ENCODE measurements around the gene CYP19A1. TPM values are rescaled to one million over a fixed set of nuclear protein-coding genes. Genes with fewer than 3 reads are reported as not detected.

CYP19A1 gene
- total and polyA plus RNA-seq, 9 of the 15 experiments (the other 6 are each of a cell fraction or from before 2014, with no cell fraction given): 0.16 to 0.63 (median 0.47) TPM; not detected in 3

- in situ Hi-C loops (cut with MboI): no loop called here
- Histone ChIP-seq H3K9me1 (ENCODE audit: control insufficient read depth, insufficient read depth, low read length) (no peaks in the 10 kb centered on the region), H3K4me3 (no peak overlapping the region), H3K9ac (ENCODE audit: insufficient read depth in 1 of 2, low read depth in 2 of 2, low read length in 2 of 2) (no peak overlapping the region), H3K4me1 (replicated peaks in 1 of 2; ENCODE audit: control insufficient read depth in 2 of 2, insufficient read depth in 2 of 2, low read length in 2 of 2) (no peaks in the 10 kb centered on the region), H4K20me1 (replicated peaks; ENCODE audit: control insufficient read depth, insufficient read depth, low read length) (peaks cover 3% of the 10 kb centered on the region; the same call in 1 of the 2 replicates), H3K79me2 (ENCODE audit: control insufficient read depth, insufficient read depth, low read length) (no peaks in the 10 kb centered on the region), H3K27ac (ENCODE audit: extremely low read depth, low read depth, low read length) (no peak overlapping the region), H3K9me3 (replicated peaks; ENCODE audit: control insufficient read depth, insufficient read depth, low read depth, low read length) (no peaks in the 10 kb centered on the region), H3K27me3 (ENCODE audit: control insufficient read depth in 2 of 2, insufficient read depth in 2 of 2, low read length in 2 of 2) (peaks cover 11 to 23% of the 10 kb centered on the region in 2 experiments; a peak in 4 of 5 replicates), H2AFZ (ENCODE audit: low read depth, low read length) (no peak overlapping the region), H3K4me2 (ENCODE audit: insufficient read depth, low read length) (no peak overlapping the region), H3K36me3 (ENCODE audit: control insufficient read depth, insufficient read depth, low read length) (no peaks in the 10 kb centered on the region)
- TF ChIP-seq MCM3 (IDR thresholded peaks at IDR 0.05): no peak
- TF ChIP-seq CBX3 (IDR thresholded peaks at IDR 0.05; ENCODE audit: borderline replicate concordance in 1 of 2, low read length in 2 of 2): no peak
- TF ChIP-seq ZNF23 (CRISPR knock-in tag; IDR thresholded peaks at IDR 0.05): no peak
- no peak for TF ChIP-seq BRF2 (IDR thresholded peaks at IDR 0.05; ENCODE audit: borderline replicate concordance, insufficient read depth, insufficient read length)
- no peak for TF ChIP-seq CEBPG (CRISPR knock-in tag; IDR thresholded peaks at IDR 0.05)
- peak in 1 of 2 experiments; percentile 57; a peak in 2 of 4 replicates for TF ChIP-seq CEBPG (tag; conservative IDR thresholded peaks at IDR 0.05 in 1 of 2, IDR thresholded peaks at IDR 0.05 in 1 of 2)
- no peak for TF ChIP-seq SMARCB1 (IDR thresholded peaks at IDR 0.05; ENCODE audit: insufficient read length, low read depth)
- peak in 1 of 2 experiments; percentile 85; a peak in 2 of 4 replicates for TF ChIP-seq FOXA3 (CRISPR knock-in tag; conservative IDR thresholded peaks at IDR 0.05 in 1 of 2, IDR thresholded peaks at IDR 0.05 in 1 of 2)
- no peak for TF ChIP-seq ZNF384 (IDR thresholded peaks at IDR 0.05; ENCODE audit: low read depth, low read length)
- no peak for TF ChIP-seq ZBTB17 (CRISPR knock-in tag; IDR thresholded peaks at IDR 0.05)
- TF ChIP-seq NFRKB (IDR thresholded peaks at IDR 0.05; ENCODE audit: low read depth): no peak
- TF ChIP-seq POLR3G (IDR thresholded peaks at IDR 0.05; ENCODE audit: extremely low read depth, insufficient read length, insufficient replicate concordance): no peak
- DNase-seq (ENCODE audit: extremely low read depth in 1 of 4, low spot score in 3 of 4) (no peak), ATAC-seq (no peak), FAIRE-seq (no peak)
- BruUV-seq (replicated peaks): no TSS peak
- ChIA-PET CTCF (ENCODE audit: low intra/inter-chr PET ratio) (no interaction called here), POLR2A (interaction anchor here (1.3 to 1.5 kb wide), 2 partner anchors 12 to 13 kb away, joined by 4 to 7 read pairs; no protein-coding TSS in a partner anchor)
- 0% methylated on average over 3 of the region's 4 CpGs for WGBS (ENCODE audit: insufficient coverage, low coverage, missing lambda C conversion rate)
- intact Hi-C loops (cut with micrococcal nuclease): no loop called here
Observed at GRCh38 chr15:51240066-51240465, 98.3 kb downstream of the CYP19A1 start.

Data from K562 (cell line).